ENCODE results near the gene FAM89B. TPM values are rescaled to one million over a fixed set of nuclear protein-coding genes. Genes with fewer than 3 reads are reported as not detected.

FAM89B gene
- total RNA-seq, 2 experiments from 2014 or later, result 23.3 to 27.3 TPM

DNA sequence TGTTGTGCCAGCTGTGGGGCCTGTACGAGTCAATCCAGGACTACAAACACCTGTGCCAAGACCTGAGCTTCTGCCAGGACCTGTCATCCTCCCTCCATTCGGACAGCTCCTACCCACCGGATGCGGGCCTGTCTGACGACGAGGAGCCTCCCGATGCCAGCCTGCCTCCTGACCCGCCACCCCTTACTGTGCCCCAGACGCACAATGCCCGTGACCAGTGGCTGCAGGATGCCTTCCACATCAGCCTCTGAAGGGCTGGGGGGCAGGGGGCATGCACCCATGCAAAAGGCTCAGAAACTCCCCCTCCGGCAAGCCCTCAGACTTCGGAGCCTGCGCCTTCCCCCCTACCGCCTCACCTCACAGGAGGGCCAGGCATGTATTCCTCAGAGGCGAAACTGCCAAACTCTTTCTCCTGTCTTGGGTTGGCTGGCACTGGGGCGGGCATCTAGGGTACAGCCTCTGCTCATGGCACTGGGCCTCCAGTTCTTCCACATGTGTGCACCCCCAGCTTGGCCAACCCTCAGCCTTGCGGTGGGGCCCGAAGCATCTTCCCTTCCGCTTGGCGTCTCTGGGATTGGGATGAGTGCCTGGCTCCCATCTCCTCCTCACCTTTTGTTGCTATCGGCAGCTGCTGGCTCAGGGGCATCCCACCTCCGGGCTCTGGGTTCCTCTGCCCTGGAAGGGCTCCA lies 1.2 kb downstream of the FAM89B start:
- POLR2A ChIA-PET, result interaction anchor here (0.8 to 5.5 kb wide), 21 partner anchors 14 to 795 kb away, joined by 3 to 92 read pairs (median 7); partner anchors contain the start of genes DPF2, LTBP3, MALAT1 and MAP3K11
- Mint-ChIP-seq H3K27ac (peak overlapping the region; percentile 98), H3K9me3 (no peaks in the 10 kb centered on the region), H3K36me3 (ENCODE audit: low read depth) (peaks cover 54% of the 10 kb centered on the region), H3K27me3 (no peaks in the 10 kb centered on the region), H3K4me1 (ENCODE audit: low read depth) (peaks cover 75% of the 10 kb centered on the region), H3K4me3 (peak overlapping the region; percentile 95)
- ATAC-seq (ENCODE audit: poor library complexity) (no peak), DNase-seq (peak in 2 of 14 experiments; percentile 50 to 56)
- intact Hi-C loops (cut with DNase I, micrococcal nuclease), result loop anchor here (1.0 to 10.0 kb wide), 6 partner anchors 15 to 546 kb away; partner anchors contain the start of genes MAP3K11 (in 1 of the 2), PCNX3 (in 1 of the 2), RELA (in 1 of the 2) and SCYL1 (in 1 of the 2)
- Histone ChIP-seq H3K9me3 (ENCODE audit: control insufficient read depth in 1 of 2, insufficient read depth in 1 of 2, low read length in 2 of 2) (no peaks in the 10 kb centered on the region), H3K27me3 (ENCODE audit: control insufficient read depth in 1 of 2, insufficient read depth in 2 of 2, low read length in 2 of 2) (no peaks in the 10 kb centered on the region), H3K4me1 (ENCODE audit: insufficient read depth, low read length) (peaks cover 82% of the 10 kb centered on the region), H3K36me3 (ENCODE audit: insufficient read depth, low read length) (peaks cover 18% of the 10 kb centered on the region), H3K4me3 (ENCODE audit: low read length) (peak overlapping the region; percentile 89), H3K27ac (ENCODE audit: low read depth in 1 of 2, low read length in 2 of 2) (peak overlapping the region; percentile 79 to 99)
- CTCF ChIA-PET, result interaction anchor here (1.3 to 4.4 kb wide), 4 partner anchors 15 to 32 kb away, joined by 7 to 64 read pairs (median 10); no protein-coding TSS in a partner anchor
- TF ChIP-seq, protein P1, sequence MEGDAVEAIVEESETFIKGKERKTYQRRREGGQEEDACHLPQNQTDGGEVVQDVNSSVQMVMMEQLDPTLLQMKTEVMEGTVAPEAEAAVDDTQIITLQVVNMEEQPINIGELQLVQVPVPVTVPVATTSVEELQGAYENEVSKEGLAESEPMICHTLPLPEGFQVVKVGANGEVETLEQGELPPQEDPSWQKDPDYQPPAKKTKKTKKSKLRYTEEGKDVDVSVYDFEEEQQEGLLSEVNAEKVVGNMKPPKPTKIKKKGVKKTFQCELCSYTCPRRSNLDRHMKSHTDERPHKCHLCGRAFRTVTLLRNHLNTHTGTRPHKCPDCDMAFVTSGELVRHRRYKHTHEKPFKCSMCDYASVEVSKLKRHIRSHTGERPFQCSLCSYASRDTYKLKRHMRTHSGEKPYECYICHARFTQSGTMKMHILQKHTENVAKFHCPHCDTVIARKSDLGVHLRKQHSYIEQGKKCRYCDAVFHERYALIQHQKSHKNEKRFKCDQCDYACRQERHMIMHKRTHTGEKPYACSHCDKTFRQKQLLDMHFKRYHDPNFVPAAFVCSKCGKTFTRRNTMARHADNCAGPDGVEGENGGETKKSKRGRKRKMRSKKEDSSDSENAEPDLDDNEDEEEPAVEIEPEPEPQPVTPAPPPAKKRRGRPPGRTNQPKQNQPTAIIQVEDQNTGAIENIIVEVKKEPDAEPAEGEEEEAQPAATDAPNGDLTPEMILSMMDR (IDR thresholded peaks at IDR 0.05), result no peak

- ChIA-PET CTCF (interaction anchor here (1.3 to 4.4 kb wide), 6 partner anchors 14 to 34 kb away, joined by 7 to 64 read pairs (median 22); no protein-coding TSS in a partner anchor), POLR2A (interaction anchor here (1.4 to 5.5 kb wide), 16 partner anchors 8 to 285 kb away, joined by 3 to 92 read pairs (median 19); partner anchors contain the start of genes LTBP3, MALAT1, MAP3K11 and PCNX3)
- H3K36me3 ChIP-seq (ENCODE audit: insufficient read depth, low read length), result peaks cover 25% of the 10 kb centered on the region
- DNase-seq (peak; percentile 65 to 97 (median 79)), ATAC-seq (ENCODE audit: poor library complexity) (peak; percentile 21)
- no peaks in the 10 kb centered on the region for H3K9me3 ChIP-seq (ENCODE audit: control insufficient read depth in 1 of 2, insufficient read depth in 1 of 2, low read length in 2 of 2)
- peaks cover 82% of the 10 kb centered on the region for H3K4me1 ChIP-seq (ENCODE audit: insufficient read depth, low read length)
- Mint-ChIP-seq H3K4me1 (ENCODE audit: low read depth) (peaks cover 70% of the 10 kb centered on the region), H3K27ac (peak overlapping the region; percentile 98), H3K9me3 (no peaks in the 10 kb centered on the region), H3K27me3 (no peaks in the 10 kb centered on the region), H3K4me3 (peak overlapping the region; percentile 98), H3K36me3 (ENCODE audit: low read depth) (peaks cover 51% of the 10 kb centered on the region)
- TF ChIP-seq, protein P1 (IDR thresholded peaks at IDR 0.05), result peak; percentile 99
- peak overlapping the region; percentile 87 to 99 for H3K27ac ChIP-seq (ENCODE audit: low read depth in 1 of 2, low read length in 2 of 2)
- peak overlapping the region; percentile 89 for H3K4me3 ChIP-seq (ENCODE audit: low read length)
- no peaks in the 10 kb centered on the region for H3K27me3 ChIP-seq (ENCODE audit: control insufficient read depth in 1 of 2, insufficient read depth in 2 of 2, low read length in 2 of 2)
- intact Hi-C loops (cut with DNase I, micrococcal nuclease), result loop anchor here (1.0 to 10.0 kb wide), 6 partner anchors 14 to 547 kb away; partner anchors contain the start of genes MAP3K11 (in 1 of the 2), PCNX3 (in 1 of the 2), RELA (in 1 of the 2) and SCYL1 (in 1 of the 2)
Observed at GRCh38 chr11:65574109-65574810, 1.9 kb downstream of the FAM89B start.

Measured in CD4-positive, alpha-beta T cell (primary cell).